ENCODE measurements around the gene HERPUD1.

GRCh38 chr16:56923481-56924091 lies 8.4 kb upstream of the HERPUD1 start:
- TF ChIP-seq POLR2AphosphoS5 (IDR thresholded peaks at IDR 0.05; ENCODE audit: low read depth, low read length) (no peak), CHD2 (IDR thresholded peaks at IDR 0.05; ENCODE audit: low read length, partially characterized antibody) (no peak), USF2 (IDR thresholded peaks at IDR 0.05; ENCODE audit: borderline replicate concordance, low read depth, low read length) (no peak), REST (IDR thresholded peaks at IDR 0.05; ENCODE audit: low read depth, low read length) (no peak)

Measured in SK-N-SH (cell line).